Endothelial cell of umbilical vein (primary cell): ENCODE results near the gene ADAM23. TPM values are rescaled to one million over a fixed set of nuclear protein-coding genes. Genes with fewer than 3 reads are reported as not detected.
A peak's percentile ranks its signal among the peaks of the same experiment; 100 is the strongest.

Experiments
- BruUV-seq: library from RNA; stranded (reverse); fragments of 400-500 nt; replicated peaks from 2 replicates; lab custom pipeline; 2021; lab: Mats Ljungman, UMichigan
- CTCF ChIA-PET: fragments of 300-600, 350-600 bp; sonication (Branson Sonifier 250); formaldehyde crosslinking; loops from one replicate; lab custom pipeline; 2021; ENCODE audit warnings: antibody characterized with exemption, inconsistent platforms; lab: Charles Lee
- POLR2A ChIA-PET: fragments of 300-600, 350-600 bp; sonication (Branson Sonifier 250); formaldehyde crosslinking; loops from one replicate; lab custom pipeline; 2021; ENCODE audit warnings: antibody characterized with exemption, inconsistent platforms; lab: Charles Lee
- DNase-seq: peaks from one replicate; pipeline ENCODE4 v3.0.0-alpha.2; 2011; ENCODE audit warnings: low read depth, low spot score
- FAIRE-seq: peaks from 2 replicates; lab custom pipeline; 2011; peaks lifted over from hg19 to GRCh38; lab: Jason Lieb, UNC
- H2AFZ ChIP-seq: 2 replicates; pipeline ENCODE4 v1.6.0; 2012; ENCODE audit warnings: low read depth, low read length, control low read depth, inconsistent platforms
- H3K27ac ChIP-seq: 2 replicates; pipeline ENCODE4 v1.5.1; 2011; ENCODE audit warnings: low read depth, mild to moderate bottlenecking, control low read depth, low read length, moderate library complexity; ENCODE audit not compliant: insufficient read depth
- H3K27me3 ChIP-seq, 2 experiments: 2 replicates each; pipeline versions ENCODE4 v1.6.0 to v1.6.1; 2011; ENCODE audit warnings: low read length in 2 of 2, mixed read lengths in 1 of 2; ENCODE audit not compliant: control insufficient read depth in 2 of 2, insufficient read depth in 2 of 2
- H3K36me3 ChIP-seq, 2 experiments: 2 replicates in 1 of 2; 3 replicates in 1 of 2; pipeline ENCODE4 v1.5.1; 2011; ENCODE audit warnings: low read length in 2 of 2, mild to moderate bottlenecking in 1 of 2, moderate library complexity in 1 of 2; ENCODE audit not compliant: control insufficient read depth in 2 of 2, insufficient read depth in 2 of 2; ENCODE audit errors: extremely low read depth in 1 of 2
- H3K4me1 ChIP-seq: 3 replicates; pipeline ENCODE4 v1.5.1; 2011; ENCODE audit warnings: mild to moderate bottlenecking, low read length; ENCODE audit not compliant: control insufficient read depth, insufficient read depth; ENCODE audit errors: extremely low read depth
- H3K4me2 ChIP-seq: 2 replicates; pipeline ENCODE4 v1.6.1; 2011; ENCODE audit warnings: low read length, control low read depth, mixed read lengths; ENCODE audit not compliant: insufficient read depth
- H3K4me3 ChIP-seq, 3 experiments: fragments of 200-600 bp in 1 of 3; sonication (generic), shearing (Covaris generic) in 1 of 3; replicated peaks in 1 of 3; 2 replicates each; pipeline ENCODE4 v1.5.1; 2011 to 2016; ENCODE audit warnings: control low read depth in 3 of 3, low read length in 3 of 3, mild to moderate bottlenecking in 2 of 3, inconsistent platforms in 1 of 3, low read depth in 1 of 3, moderate library complexity in 1 of 3; ENCODE audit not compliant: insufficient read depth in 1 of 3
- H3K79me2 ChIP-seq: 2 replicates; pipeline ENCODE4 v1.6.0; 2012; ENCODE audit warnings: low read length, inconsistent platforms; ENCODE audit not compliant: control insufficient read depth, insufficient read depth
- H3K9ac ChIP-seq: replicated peaks from 2 replicates; pipeline ENCODE3; 2011; ENCODE audit warnings: low read length, control low read depth; ENCODE audit not compliant: insufficient read depth; ENCODE audit errors: extremely low read depth
- H3K9me1 ChIP-seq: replicated peaks from 3 replicates; pipeline ENCODE4 v1.6.0; 2011; ENCODE audit warnings: mild to moderate bottlenecking, low read length; ENCODE audit not compliant: control insufficient read depth, insufficient read depth; ENCODE audit errors: extremely low read depth
- H3K9me3 ChIP-seq: replicated peaks from 2 replicates; pipeline ENCODE4 v1.5.1; 2012; ENCODE audit warnings: low read length, inconsistent platforms; ENCODE audit not compliant: control insufficient read depth, insufficient read depth
- H4K20me1 ChIP-seq: replicated peaks from 2 replicates; pipeline ENCODE3; 2011; ENCODE audit warnings: mild to moderate bottlenecking, low read length; ENCODE audit not compliant: control insufficient read depth, insufficient read depth; ENCODE audit errors: extremely low read depth
- CTCF ChIP-seq, 2 donors: IDR thresholded peaks; 1 replicate in 1 of 2; 2 replicates in 1 of 2; pipeline ENCODE4 v1.5.1; 2011; ENCODE audit warnings: low read length in 2 of 2, mild to moderate bottlenecking in 2 of 2, moderate library complexity in 2 of 2, control low read depth in 1 of 2, inconsistent platforms in 1 of 2, low read depth in 1 of 2; ENCODE audit not compliant: insufficient read depth in 1 of 2; ENCODE audit errors: extremely low read depth in 1 of 2
- EZH2 ChIP-seq: IDR thresholded peaks from 2 replicates; pipeline ENCODE4 v1.6.1; 2012; ENCODE audit warnings: borderline replicate concordance, low read depth, mild to moderate bottlenecking, moderate library complexity, low read length, inconsistent platforms; ENCODE audit not compliant: severe bottlenecking
- FOS ChIP-seq: IDR thresholded peaks from 2 replicates; pipeline ENCODE4 v1.6.1; 2011; ENCODE audit warnings: mild to moderate bottlenecking, low read length, moderate library complexity, borderline replicate concordance; ENCODE audit not compliant: insufficient read depth
- GATA2 ChIP-seq: IDR thresholded peaks from 2 replicates; pipeline ENCODE4 v1.7.0; 2011; ENCODE audit warnings: low read depth, mild to moderate bottlenecking, moderate library complexity, mixed read lengths, low read length; ENCODE audit not compliant: insufficient read length, insufficient read depth
- JUN ChIP-seq: IDR thresholded peaks from 2 replicates; pipeline ENCODE4 v1.6.1; 2011; ENCODE audit warnings: borderline replicate concordance, low read depth; ENCODE audit not compliant: insufficient read length, insufficient read depth
- MAX ChIP-seq: IDR thresholded peaks from 2 replicates; pipeline ENCODE4 v1.6.1; 2011; ENCODE audit not compliant: insufficient read depth, insufficient read length
- MYC ChIP-seq: IDR thresholded peaks from one replicate; pipeline ENCODE4 v1.6.1; 2011; ENCODE audit warnings: mild to moderate bottlenecking, low read depth, low read length
- POLR2A ChIP-seq: IDR thresholded peaks from 2 replicates; pipeline ENCODE4 v1.6.1; 2012; ENCODE audit warnings: low read depth, mild to moderate bottlenecking, control low read depth, low read length
- POLR2AphosphoS5 ChIP-seq: IDR thresholded peaks from 2 replicates; pipeline ENCODE4 v1.6.1; 2012; ENCODE audit warnings: low read depth, mild to moderate bottlenecking, control low read depth, low read length, moderate library complexity; ENCODE audit not compliant: insufficient read depth
- dilution Hi-C: fragments of 300-500 bp; cut with MboI; formaldehyde crosslinking; loops from one replicate; pipeline ENCODE4 v1.15.0; 2019; ENCODE audit warnings: low sequenced_read_pairs; ENCODE audit not compliant: extremely low pct_ligation_motif_present
- intact Hi-C: fragments of 100-400 bp; cut with micrococcal nuclease; formaldehyde crosslinking; loops from one replicate; pipeline ENCODE4 v1.10.0; 2022
- polyA plus RNA-seq, 4 experiments: library from polyadenylated mRNA; depleted of rRNA in 3 of 4; stranded (reverse) in 3 of 4; unstranded in 1 of 4; fragments of >200 nt; gene quantifications; 2 replicates each; pipeline versions ENCODE4 v1.2.1 to v1.2.3, GENCODE V29; 2011 to 2012; ENCODE audit warnings: missing spikeins in 1 of 4
- total RNA-seq: library from RNA; stranded (reverse); gene quantifications from 2 replicates; pipeline ENCODE4 v1.2.3, GENCODE V29; 2021

ADAM23 gene
- total and polyA plus RNA-seq, 2 donors (not counting 3 experiments of a cell fraction or from before 2014, with no cell fraction given): 20.6 to 38.5 TPM

- no peak overlapping the region for H3K4me3 ChIP-seq
- H3K36me3 ChIP-seq: no peaks in the 10 kb centered on the region
- H3K79me2 ChIP-seq: no peaks in the 10 kb centered on the region
- POLR2A ChIA-PET: interaction anchor here (1.1 kb wide), 1 partner anchor 12 kb away, joined by 5 read pairs; no protein-coding TSS in a partner anchor
- H3K9me3 ChIP-seq: no peaks in the 10 kb centered on the region
- no peak overlapping the region for H3K4me2 ChIP-seq
- intact Hi-C loops (no loop called here), dilution Hi-C loops (no loop called here)
- peak; percentile 38 for TF ChIP-seq GATA2
- no peak for TF ChIP-seq MAX
- H4K20me1 ChIP-seq: no peaks in the 10 kb centered on the region
- H2AFZ ChIP-seq: peak overlapping the region; percentile 26
- CTCF ChIA-PET: interaction anchor here (1.0 to 2.1 kb wide), 3 partner anchors 11 to 44 kb away, joined by 3 to 20 read pairs (median 8); no protein-coding TSS in a partner anchor
- H3K9me1 ChIP-seq: no peaks in the 10 kb centered on the region
- no peak overlapping the region for H3K27ac ChIP-seq
- H3K4me1 ChIP-seq: peaks cover 6% of the 10 kb centered on the region
- peak; percentile 93 for DNase-seq
- H3K9ac ChIP-seq: no peak overlapping the region
- BruUV-seq: no TSS peak
- no peak for FAIRE-seq
- no peaks in the 10 kb centered on the region for H3K27me3 ChIP-seq
Measured at GRCh38 chr2:206435742-206436141, 7.6 kb upstream of the ADAM23 start.

GRCh38 chr2:206438196-206438724, 5.1 kb upstream of the ADAM23 start:
- Histone ChIP-seq H3K79me2 (no peaks in the 10 kb centered on the region), H3K27ac (no peak overlapping the region), H3K27me3 (peaks cover 2 to 8% of the 10 kb centered on the region in 2 experiments), H3K9me1 (no peaks in the 10 kb centered on the region), H3K9me3 (no peaks in the 10 kb centered on the region), H3K9ac (no peak overlapping the region), H4K20me1 (no peaks in the 10 kb centered on the region), H3K4me1 (peaks cover 10% of the 10 kb centered on the region), H3K4me2 (no peak overlapping the region), H3K4me3 (no peak overlapping the region), H2AFZ (no peak overlapping the region), H3K36me3 (no peaks in the 10 kb centered on the region)
- DNase-seq: no peak
- intact Hi-C loops (no loop called here), dilution Hi-C loops (no loop called here)
- TF ChIP-seq POLR2AphosphoS5: no peak
- TF ChIP-seq MYC: no peak
- TF ChIP-seq CTCF (IDR thresholded peaks at IDR 0.05; ENCODE audit: extremely low read depth in 1 of 2, insufficient read depth in 1 of 2, low read depth in 1 of 2, low read length in 2 of 2): no peak
- no peak for TF ChIP-seq EZH2
- no peak for TF ChIP-seq GATA2
- no peak for TF ChIP-seq FOS
- no peak for TF ChIP-seq MAX
- TF ChIP-seq JUN: no peak
- no peak for TF ChIP-seq POLR2A
- no TSS peak for BruUV-seq
- FAIRE-seq: no peak
- ChIA-PET CTCF (interaction anchor here (1.0 kb wide), 2 partner anchors 14 to 46 kb away, joined by 4 read pairs; no protein-coding TSS in a partner anchor), POLR2A (no interaction called here)
